BLaER1 (cell line): ENCODE data around the gene UNCX.
A peak's percentile ranks its signal among the peaks of the same experiment; 100 is the strongest.
"Not testable (repeated sequence)": the region's sequence is repeated elsewhere in the genome, so short reads cannot be mapped to it uniquely, and the experiment has no call there.

Experiments used
- H3K27ac ChIP-seq: shearing (Covaris generic); formaldehyde crosslinking; 2 replicates; pipeline ENCODE4 v1.8.1; 2022
- H3K27me3 ChIP-seq: shearing (Covaris generic); formaldehyde crosslinking; 2 replicates; pipeline ENCODE4 v1.8.1; 2022
- H3K36me3 ChIP-seq: shearing (Covaris generic); formaldehyde crosslinking; 2 replicates; pipeline ENCODE4 v1.8.1; 2022
- H3K4me1 ChIP-seq: shearing (Covaris generic); formaldehyde crosslinking; 2 replicates; pipeline ENCODE4 v1.8.1; 2022
- H3K4me2 ChIP-seq: shearing (Covaris generic); formaldehyde crosslinking; 2 replicates; pipeline ENCODE4 v1.8.1; 2022
- H3K4me3 ChIP-seq: shearing (Covaris generic); formaldehyde crosslinking; 2 replicates; pipeline ENCODE4 v1.8.1; 2022
- H3K9ac ChIP-seq: shearing (Covaris generic); formaldehyde crosslinking; 2 replicates; pipeline ENCODE4 v1.8.1; 2022
- H3K9me3 ChIP-seq: shearing (Covaris generic); formaldehyde crosslinking; 2 replicates; pipeline ENCODE4 v1.8.1; 2022
- H4K20me1 ChIP-seq: shearing (Covaris generic); formaldehyde crosslinking; 2 replicates; pipeline ENCODE4 v1.8.1; 2022
- Cebpa-rat ChIP-seq: shearing (Covaris generic); IDR thresholded peaks from 2 replicates; pipeline ENCODE4 v1.8.1; 2022

Gene UNCX

DNA sequence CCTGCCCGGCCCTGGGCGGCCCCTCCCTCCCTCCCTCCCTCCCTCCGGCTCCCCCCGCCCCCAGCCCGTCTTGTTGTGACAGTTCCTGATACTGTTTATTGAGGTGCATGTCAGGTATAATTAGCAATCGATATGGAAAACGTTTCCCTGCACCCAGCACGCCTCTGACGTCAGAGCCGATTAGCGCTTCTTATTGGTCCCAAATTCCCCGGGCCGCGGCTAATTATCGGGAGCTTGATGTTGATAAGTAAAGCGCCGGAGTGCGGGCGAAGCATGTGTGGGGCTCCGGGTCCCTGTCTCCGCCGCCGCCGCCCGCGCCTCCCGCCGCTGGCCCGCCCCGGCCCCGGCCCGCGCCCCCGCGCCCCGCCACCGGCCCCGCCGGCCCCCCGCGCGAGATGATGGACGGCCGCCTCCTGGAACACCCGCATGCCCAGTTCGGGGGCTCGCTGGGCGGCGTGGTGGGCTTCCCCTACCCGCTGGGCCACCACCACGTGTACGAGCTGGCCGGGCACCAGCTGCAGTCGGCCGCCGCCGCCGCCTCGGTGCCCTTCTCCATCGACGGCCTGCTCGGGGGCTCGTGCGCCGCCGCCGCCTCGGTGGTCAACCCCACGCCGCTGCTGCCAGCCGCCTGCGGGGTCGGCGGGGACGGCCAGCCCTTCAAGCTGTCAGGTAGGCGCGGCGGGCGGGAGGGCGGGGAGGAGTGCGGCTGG lies at the start of gene UNCX:
UNCX (plus strand) TSS at position 250 of the 710 bp plus-strand sequence; CDS start at position 396, 146 bp downstream.
- no peaks in the 10 kb centered on the region for H3K9me3 ChIP-seq
- peaks cover 98% of the 10 kb centered on the region for H3K27me3 ChIP-seq
- TF ChIP-seq Cebpa-rat = no peak
- H3K4me1 ChIP-seq = peaks cover 4% of the 10 kb centered on the region; the same call in 1 of the 2 replicates
- H3K36me3 ChIP-seq = no peaks in the 10 kb centered on the region
- no peak within 1 kb of the TSS for H3K9ac ChIP-seq
- no peak within 1 kb of the TSS for H3K4me3 ChIP-seq
- H3K27ac ChIP-seq = no peak within 1 kb of the TSS
- H3K4me2 ChIP-seq = no peak within 1 kb of the TSS
- H4K20me1 ChIP-seq = peaks cover 83% of the 10 kb centered on the region

DNA sequence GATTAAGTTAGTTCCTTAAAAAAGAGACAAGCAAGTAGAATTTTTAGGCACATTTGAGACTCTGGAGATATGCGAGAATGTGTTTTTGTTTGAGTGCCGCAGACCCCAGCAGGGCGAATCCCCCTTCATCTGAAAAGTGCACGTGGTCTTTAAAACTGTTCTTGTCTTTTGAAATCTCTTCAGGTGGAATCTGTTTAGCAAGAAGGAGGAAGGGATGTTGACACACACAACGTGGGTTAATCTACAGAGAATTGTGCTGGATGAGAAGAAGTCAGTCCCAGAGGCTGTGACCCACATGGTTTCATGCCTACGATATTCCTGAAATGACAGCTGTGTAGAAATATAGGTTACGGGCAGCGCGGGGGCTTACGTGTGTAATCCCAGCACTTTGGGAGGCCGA lies 45.5 kb upstream of the UNCX start:
- Histone ChIP-seq H3K4me2 (peak overlapping the region; percentile 32), H3K27me3 (peaks cover 13% of the 10 kb centered on the region; the same call in 1 of the 2 replicates), H3K4me3 (no peak overlapping the region), H3K36me3 (no peaks in the 10 kb centered on the region), H4K20me1 (no peaks in the 10 kb centered on the region), H3K9ac (no peak overlapping the region), H3K4me1 (peaks cover 50% of the 10 kb centered on the region), H3K9me3 (no peaks in the 10 kb centered on the region), H3K27ac (no peak overlapping the region)
- no peak for TF ChIP-seq Cebpa-rat

DNA sequence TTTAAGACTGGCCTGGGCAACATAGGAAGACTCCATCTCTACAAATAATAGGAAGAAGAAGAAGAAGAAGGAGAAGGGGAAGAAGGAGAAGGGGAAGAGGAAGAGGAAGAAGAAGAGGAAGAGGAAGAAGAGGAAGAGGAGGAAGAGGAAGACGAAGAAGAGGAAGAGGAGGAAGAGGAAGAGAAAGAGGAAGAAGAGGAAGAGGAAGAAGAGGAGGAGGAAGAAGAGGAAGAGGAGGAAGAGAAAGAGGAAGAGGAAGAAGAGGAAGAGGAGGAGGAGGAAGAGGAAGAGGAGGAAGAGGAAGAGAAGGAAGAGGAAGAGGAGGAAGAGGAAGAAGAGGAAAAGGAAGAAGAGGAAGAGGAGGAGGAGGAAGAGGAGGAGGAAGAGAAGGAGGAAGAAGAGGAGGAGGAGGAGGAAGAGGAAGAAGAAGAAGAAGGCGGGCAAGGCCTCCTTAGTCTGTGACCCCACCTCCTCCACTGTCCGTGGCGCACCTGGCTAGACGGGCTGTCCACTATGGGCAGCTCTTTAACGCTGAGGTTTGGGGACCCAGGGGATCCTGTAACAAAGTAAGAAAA lies 43.9 kb upstream of the UNCX start:
- Histone ChIP-seq H3K4me2 (no peak overlapping the region), H3K4me1 (peaks cover 52% of the 10 kb centered on the region), H3K9me3 (no peaks in the 10 kb centered on the region), H3K4me3 (no peak overlapping the region), H3K36me3 (no peaks in the 10 kb centered on the region), H4K20me1 (no peaks in the 10 kb centered on the region), H3K9ac (no peak overlapping the region), H3K27ac (no peak overlapping the region), H3K27me3 (peaks cover 13% of the 10 kb centered on the region; the same call in 1 of the 2 replicates)
- TF ChIP-seq Cebpa-rat = no peak

DNA sequence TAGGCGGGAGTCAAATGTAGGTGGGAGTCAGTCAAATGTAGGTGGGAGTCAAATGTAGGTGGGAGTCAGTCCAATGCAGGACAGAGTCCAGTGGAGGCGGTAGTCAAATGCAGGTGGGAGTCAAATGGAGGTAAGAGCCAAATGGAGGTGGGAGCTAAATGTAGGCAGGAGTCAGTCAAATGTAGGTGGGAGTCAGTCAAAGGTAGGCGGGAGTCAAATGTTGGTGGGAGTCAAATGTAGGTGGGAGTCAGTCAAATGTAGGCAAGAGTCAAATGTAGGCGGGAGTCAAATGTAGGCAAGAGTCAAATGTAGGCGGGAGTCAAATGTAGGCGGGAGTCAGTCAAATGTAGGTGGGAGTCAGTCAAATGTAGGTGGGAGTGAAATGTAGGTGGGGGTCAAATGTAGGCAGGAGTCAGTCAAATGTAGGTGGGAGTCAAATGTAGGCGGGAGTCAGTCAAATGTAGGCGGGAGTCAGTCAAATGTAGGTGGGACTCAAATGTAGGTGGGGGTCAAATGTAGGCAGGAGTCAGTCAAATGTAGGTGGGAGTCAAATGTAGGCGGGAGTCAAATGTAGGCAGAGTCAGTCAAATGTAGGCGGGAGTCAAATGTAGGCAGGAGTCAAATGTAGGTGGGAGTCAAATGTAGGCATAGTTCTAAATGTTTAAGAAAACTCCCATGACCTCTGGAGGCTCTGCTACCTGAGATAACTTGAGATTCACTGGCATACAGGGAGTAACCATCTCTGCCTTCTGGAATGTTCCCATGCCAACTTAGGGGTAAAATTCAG lies 42.5 kb upstream of the UNCX start:
- no peaks in the 10 kb centered on the region for H3K36me3 ChIP-seq
- TF ChIP-seq Cebpa-rat = no peak
- peaks cover 13% of the 10 kb centered on the region; the same call in 1 of the 2 replicates for H3K27me3 ChIP-seq
- no peaks in the 10 kb centered on the region for H3K9me3 ChIP-seq
- H3K4me2 ChIP-seq = no peak overlapping the region
- H3K27ac ChIP-seq = no peak overlapping the region
- H3K4me1 ChIP-seq = peaks cover 54% of the 10 kb centered on the region
- H3K4me3 ChIP-seq = no peak overlapping the region
- H4K20me1 ChIP-seq = no peaks in the 10 kb centered on the region
- no peak overlapping the region for H3K9ac ChIP-seq

DNA sequence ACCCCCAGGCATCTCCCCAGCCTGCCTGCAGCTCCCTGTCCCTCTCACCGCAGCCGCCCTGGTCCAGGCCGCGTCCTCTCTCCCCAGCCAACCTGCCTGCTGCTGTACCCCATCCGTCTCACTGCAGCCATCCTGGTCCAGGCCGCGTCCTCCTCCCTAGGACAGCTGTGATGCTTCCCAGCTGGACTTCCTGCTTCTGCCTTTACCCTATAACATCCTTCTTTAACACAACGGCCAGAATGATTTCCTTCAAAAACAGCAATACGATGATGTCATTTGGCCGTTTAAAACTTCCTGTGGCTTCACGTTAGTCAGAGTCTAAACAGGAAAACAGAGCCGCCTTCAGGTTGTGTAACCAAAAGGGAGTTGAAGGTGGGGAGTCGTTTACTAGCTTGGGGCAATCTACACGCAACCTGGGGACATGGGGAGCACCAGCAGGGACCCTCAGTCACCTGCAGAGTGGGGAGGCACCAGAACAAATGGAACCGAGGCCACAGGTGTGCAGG lies 40.4 kb upstream of the UNCX start:
- Histone ChIP-seq H3K27ac (peak overlapping the region; percentile 82), H4K20me1 (no peaks in the 10 kb centered on the region), H3K4me1 (peaks cover 47% of the 10 kb centered on the region), H3K9ac (peak overlapping the region; percentile 18; the same call in 1 of the 2 replicates), H3K4me2 (peak overlapping the region; percentile 78), H3K4me3 (peak overlapping the region; percentile 9; the same call in 1 of the 2 replicates), H3K9me3 (no peaks in the 10 kb centered on the region), H3K27me3 (0 out of 2 replicates have a peak, but pooled peaks cover 2% of the 10 kb centered on the region), H3K36me3 (no peaks in the 10 kb centered on the region)
- TF ChIP-seq Cebpa-rat = peak; percentile 35; the same call in 1 of the 2 replicates

DNA sequence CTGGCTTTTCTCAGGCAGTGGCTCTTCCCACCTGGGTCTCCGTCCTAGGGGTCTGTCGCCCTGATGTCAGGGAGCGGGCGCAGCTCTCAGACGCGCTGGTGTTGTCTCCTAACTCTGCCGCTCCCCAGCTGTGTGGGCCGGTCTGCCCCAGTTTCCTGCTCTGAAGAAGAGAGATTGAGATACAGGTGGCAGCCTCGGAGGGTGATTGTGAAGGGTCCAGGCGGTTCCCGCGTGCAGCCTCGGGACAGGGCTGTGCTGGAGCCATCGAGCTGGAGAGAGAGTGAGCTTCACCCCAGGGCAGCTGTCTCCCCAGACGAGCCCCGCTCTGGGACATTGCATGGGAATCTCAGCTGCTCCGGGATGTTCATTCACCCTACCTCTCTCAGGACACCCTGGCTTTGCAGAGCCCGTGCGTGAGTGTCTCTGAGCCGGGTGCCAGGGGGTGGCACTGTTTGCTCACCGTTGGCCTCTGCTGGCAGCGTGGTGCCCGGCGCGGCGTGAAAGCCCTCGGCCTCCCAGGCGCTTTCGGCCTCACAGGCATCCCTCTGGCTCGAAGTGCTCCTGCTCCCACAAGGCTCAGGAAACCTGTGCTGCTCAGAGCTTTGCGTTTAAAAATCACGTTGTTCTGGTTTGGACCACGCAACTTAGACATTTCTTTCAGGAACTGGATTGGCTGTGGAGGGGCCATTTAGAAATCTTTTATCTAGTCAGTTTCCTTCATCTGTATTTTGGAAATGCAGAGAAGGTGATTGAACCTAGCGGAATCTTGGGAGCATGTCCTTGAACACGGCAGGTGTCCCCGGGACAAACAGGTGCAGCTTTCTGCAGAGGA lies 38.9 kb upstream of the UNCX start:
- H3K9ac ChIP-seq = no peak overlapping the region
- H3K4me1 ChIP-seq = peaks cover 44% of the 10 kb centered on the region
- H3K9me3 ChIP-seq = no peaks in the 10 kb centered on the region
- no peaks in the 10 kb centered on the region for H4K20me1 ChIP-seq
- no peaks in the 10 kb centered on the region for H3K36me3 ChIP-seq
- no peak for TF ChIP-seq Cebpa-rat
- H3K4me2 ChIP-seq = peak overlapping the region; percentile 78
- H3K27me3 ChIP-seq = no peaks in the 10 kb centered on the region
- H3K27ac ChIP-seq = peak overlapping the region; percentile 51; the same call in 1 of the 2 replicates
- H3K4me3 ChIP-seq = no peak overlapping the region

DNA sequence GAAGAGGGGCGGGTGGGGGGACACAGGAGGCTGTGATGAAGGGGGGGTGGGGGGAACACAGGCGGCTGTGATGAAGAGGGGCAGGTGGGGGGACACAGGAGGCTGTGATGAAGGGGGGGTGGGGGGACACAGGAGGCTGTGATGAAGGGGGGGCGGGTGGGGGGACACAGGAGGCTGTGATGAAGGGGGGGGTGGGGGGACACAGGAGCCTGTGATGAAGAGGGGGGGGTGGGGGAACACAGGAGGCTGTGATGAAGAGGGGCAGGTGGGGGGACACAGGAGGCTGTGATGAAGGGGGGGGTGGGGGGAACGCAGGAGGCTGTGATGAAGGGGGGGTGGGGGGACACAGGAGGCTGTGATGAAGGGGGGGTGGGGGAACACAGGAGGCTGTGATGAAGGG lies 36.2 kb upstream of the UNCX start:
- not testable (repeated sequence) for H3K9me3 ChIP-seq, H3K27me3 ChIP-seq

DNA sequence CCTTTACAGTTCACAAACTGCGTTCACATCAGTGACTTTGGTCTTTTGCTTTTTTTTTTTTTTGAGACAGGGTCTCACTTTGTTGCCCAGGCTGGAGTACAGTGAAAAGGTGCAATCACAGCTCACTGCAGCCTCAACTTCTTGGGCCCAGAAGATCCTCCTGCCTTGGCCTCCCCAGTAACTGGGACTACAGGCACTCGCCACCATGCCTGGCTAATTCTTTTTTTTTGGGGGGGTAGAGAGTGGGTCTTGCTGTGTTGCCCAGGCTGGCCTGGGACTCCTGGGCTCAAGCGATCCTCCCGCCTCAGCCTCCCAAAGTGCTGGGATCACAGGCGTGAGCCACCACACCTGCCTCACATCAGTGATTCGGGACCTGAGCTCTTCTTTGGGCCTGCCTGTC lies 35.7 kb upstream of the UNCX start:
- no peaks in the 10 kb centered on the region for H3K36me3 ChIP-seq
- H3K27ac ChIP-seq = no peak overlapping the region
- no peak overlapping the region for H3K9ac ChIP-seq
- TF ChIP-seq Cebpa-rat = no peak
- H3K27me3 ChIP-seq = no peaks in the 10 kb centered on the region
- H3K9me3 ChIP-seq = no peaks in the 10 kb centered on the region
- no peak overlapping the region for H3K4me3 ChIP-seq
- no peaks in the 10 kb centered on the region for H4K20me1 ChIP-seq
- peaks cover 27% of the 10 kb centered on the region for H3K4me1 ChIP-seq
- H3K4me2 ChIP-seq = no peak overlapping the region

More for the DNA sequence above, 36.2 kb upstream of the UNCX start:
- H3K4me2 ChIP-seq, H3K4me3 ChIP-seq, H4K20me1 ChIP-seq, H3K36me3 ChIP-seq, H3K27ac ChIP-seq, H3K9ac ChIP-seq: not testable (repeated sequence)
- peaks cover 32% of the 10 kb centered on the region for H3K4me1 ChIP-seq

DNA sequence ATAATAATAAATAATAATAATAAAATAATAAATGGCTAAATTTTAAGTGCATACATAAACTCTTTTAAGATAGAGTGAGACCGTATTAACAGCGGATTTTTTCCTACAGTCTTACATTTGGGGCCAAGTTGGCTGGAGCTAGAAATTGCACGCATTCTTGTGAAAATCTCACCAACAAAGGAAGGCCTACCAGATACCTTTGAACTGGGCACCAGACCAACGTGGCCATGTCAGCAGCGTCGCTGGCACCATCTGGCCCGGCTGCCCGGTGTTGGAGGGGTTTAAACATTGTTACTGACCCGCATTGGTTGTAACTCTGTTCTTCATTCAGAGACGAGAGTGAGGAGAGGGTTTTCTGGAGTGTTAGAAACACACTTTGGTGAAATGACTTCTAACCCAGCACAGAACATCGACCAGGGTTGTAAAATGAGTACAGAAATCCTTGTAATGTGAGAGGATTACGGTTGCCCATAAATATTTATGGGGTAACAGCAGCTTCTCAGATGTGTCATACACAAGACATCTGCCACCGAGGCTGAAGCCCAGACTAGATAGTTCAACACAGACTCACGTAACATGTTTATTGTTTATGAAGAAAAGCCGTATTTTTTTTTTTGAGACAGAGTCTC lies 34.6 kb upstream of the UNCX start:
- TF ChIP-seq Cebpa-rat = no peak
- no peak overlapping the region for H3K27ac ChIP-seq
- no peaks in the 10 kb centered on the region for H3K27me3 ChIP-seq
- H4K20me1 ChIP-seq = no peaks in the 10 kb centered on the region
- H3K4me2 ChIP-seq = no peak overlapping the region
- no peaks in the 10 kb centered on the region for H3K36me3 ChIP-seq
- H3K4me1 ChIP-seq = peaks cover 15% of the 10 kb centered on the region
- H3K9me3 ChIP-seq = no peaks in the 10 kb centered on the region
- no peak overlapping the region for H3K9ac ChIP-seq
- H3K4me3 ChIP-seq = no peak overlapping the region
